HepG2 (cell line): ENCODE data around the gene AK2. TPM values are rescaled to one million over a fixed set of nuclear protein-coding genes. Genes with fewer than 3 reads are reported as not detected.

ENCODE experiments used
- ATF7-NPFF ChIP-seq: sonication (generic); formaldehyde crosslinking; IDR thresholded peaks from 2 replicates; pipeline ENCODE4 v1.8.1; 2023; ENCODE audit warnings: mild to moderate bottlenecking, low read depth, missing genetic modification reagents, moderate library complexity
- CREB1 ChIP-seq, 2 experiments: fragments of 450-650 bp in 1 of 2; IDR thresholded peaks; 2 replicates each; pipeline ENCODE4 v1.6.1; 2016 to 2017; ENCODE audit warnings: control low read depth in 1 of 2, mild to moderate bottlenecking in 1 of 2, missing compliant biosample characterization in 1 of 2, missing genetic modification characterization in 1 of 2
- EZH2 ChIP-seq: conservative IDR thresholded peaks from 2 replicates; pipeline ENCODE4 v1.6.1; 2012; ENCODE audit warnings: mild to moderate bottlenecking, low read depth, low read length, moderate library complexity
- KDM5B ChIP-seq: sonication (generic); formaldehyde crosslinking; IDR thresholded peaks from 2 replicates; pipeline ENCODE4 v1.4.0; 2020; ENCODE audit warnings: missing genetic modification reagents, mild to moderate bottlenecking, borderline replicate concordance
- MLX ChIP-seq: IDR thresholded peaks from 2 replicates; pipeline ENCODE4 v1.6.1; 2016
- NR1H2 ChIP-seq: sonication (generic); formaldehyde crosslinking; IDR thresholded peaks from 2 replicates; pipeline ENCODE4 v1.8.1; 2022; ENCODE audit warnings: low read depth, missing genetic modification reagents, borderline replicate concordance
- RXRB ChIP-seq: IDR thresholded peaks from 2 replicates; pipeline ENCODE4 v1.6.1; 2016; ENCODE audit warnings: borderline replicate concordance, missing genetic modification reagents, missing compliant biosample characterization
- ZBTB7B ChIP-seq: sonication (generic); formaldehyde crosslinking; IDR thresholded peaks from 2 replicates; pipeline ENCODE4 v1.4.0; 2020; ENCODE audit warnings: missing genetic modification reagents
- ZNF496 ChIP-seq: sonication (generic); formaldehyde crosslinking; IDR thresholded peaks from 2 replicates; pipeline ENCODE4 v1.8.1; 2023; ENCODE audit warnings: mild to moderate bottlenecking, moderate library complexity, missing genetic modification reagents; ENCODE audit not compliant: insufficient replicate concordance
- ZSCAN30 ChIP-seq: sonication (generic); formaldehyde crosslinking; IDR thresholded peaks from 2 replicates; pipeline ENCODE4 v1.5.0; 2020; ENCODE audit warnings: mild to moderate bottlenecking, missing genetic modification reagents
- polyA plus RNA-seq, 8 experiments: library from polyadenylated mRNA; depleted of rRNA in 3 of 8; stranded (reverse) in 7 of 8; unstranded in 1 of 8; fragments of >200 nt; fragmentation: Illumina TruSeq in 4 of 8; extraction: Trizol in 4 of 8; gene quantifications; 2 replicates each; pipeline versions ENCODE4 v1.2.1 to v1.2.3, GENCODE V29; 2011 to 2016; ENCODE audit warnings: low read depth in 4 of 8, missing spikeins in 1 of 8, mixed read lengths in 1 of 8; ENCODE audit not compliant: insufficient read depth in 1 of 8
- total RNA-seq, 5 experiments: library from RNA; depleted of rRNA; stranded (reverse); fragments of >200 nt; fragmentation: Illumina TruSeq; extraction: Trizol; gene quantifications; 2 replicates each; pipeline ENCODE4 v1.2.3, GENCODE V29; 2016; ENCODE audit warnings: low read depth in 1 of 5
- TF ChIP-seq, protein P1 (sequence below): sonication (generic); formaldehyde crosslinking; IDR thresholded peaks from 2 replicates; pipeline ENCODE4 v1.5.1; 2020; ENCODE audit warnings: missing genetic modification reagents, mild to moderate bottlenecking, borderline replicate concordance
- TF ChIP-seq, protein P2 (sequence below): sonication (generic); formaldehyde crosslinking; IDR thresholded peaks from 2 replicates; pipeline ENCODE4; 2020; ENCODE audit warnings: missing genetic modification reagents, mild to moderate bottlenecking, borderline replicate concordance
- TF ChIP-seq, protein P3 (sequence below): IDR thresholded peaks from 2 replicates; pipeline ENCODE4 v1.6.1; 2016; ENCODE audit warnings: low read depth, borderline replicate concordance

The AK2 gene
- total and polyA plus RNA-seq, 2 of the 13 experiments (the other 11 are each of a cell fraction or from before 2014, with no cell fraction given), result 170 to 188 TPM

- TF ChIP-seq ATF7-NPFF (CRISPR knock-in tag) (no peak), RXRB (CRISPR knock-in tag) (peak; percentile 9; the same call in 1 of the 2 replicates), KDM5B (CRISPR knock-in tag) (no peak), MLX (CRISPR knock-in tag) (no peak), ZSCAN30 (no peak), ZBTB7B (CRISPR knock-in tag) (0 out of 2 replicates have a peak, but pooled peaks have one; percentile 30), ZNF496 (CRISPR knock-in tag) (no peak), CREB1 (IDR thresholded peaks at IDR 0.05) (no peak), CREB1 (CRISPR knock-in tag; IDR thresholded peaks at IDR 0.05) (peak; percentile 49; the same call in 1 of the 2 replicates), NR1H2 (no peak), EZH2 (no peak)
- TF ChIP-seq, protein P1, sequence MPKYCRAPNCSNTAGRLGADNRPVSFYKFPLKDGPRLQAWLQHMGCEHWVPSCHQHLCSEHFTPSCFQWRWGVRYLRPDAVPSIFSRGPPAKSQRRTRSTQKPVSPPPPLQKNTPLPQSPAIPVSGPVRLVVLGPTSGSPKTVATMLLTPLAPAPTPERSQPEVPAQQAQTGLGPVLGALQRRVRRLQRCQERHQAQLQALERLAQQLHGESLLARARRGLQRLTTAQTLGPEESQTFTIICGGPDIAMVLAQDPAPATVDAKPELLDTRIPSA (CRISPR knock-in tag), result no peak
- TF ChIP-seq, protein P2, sequence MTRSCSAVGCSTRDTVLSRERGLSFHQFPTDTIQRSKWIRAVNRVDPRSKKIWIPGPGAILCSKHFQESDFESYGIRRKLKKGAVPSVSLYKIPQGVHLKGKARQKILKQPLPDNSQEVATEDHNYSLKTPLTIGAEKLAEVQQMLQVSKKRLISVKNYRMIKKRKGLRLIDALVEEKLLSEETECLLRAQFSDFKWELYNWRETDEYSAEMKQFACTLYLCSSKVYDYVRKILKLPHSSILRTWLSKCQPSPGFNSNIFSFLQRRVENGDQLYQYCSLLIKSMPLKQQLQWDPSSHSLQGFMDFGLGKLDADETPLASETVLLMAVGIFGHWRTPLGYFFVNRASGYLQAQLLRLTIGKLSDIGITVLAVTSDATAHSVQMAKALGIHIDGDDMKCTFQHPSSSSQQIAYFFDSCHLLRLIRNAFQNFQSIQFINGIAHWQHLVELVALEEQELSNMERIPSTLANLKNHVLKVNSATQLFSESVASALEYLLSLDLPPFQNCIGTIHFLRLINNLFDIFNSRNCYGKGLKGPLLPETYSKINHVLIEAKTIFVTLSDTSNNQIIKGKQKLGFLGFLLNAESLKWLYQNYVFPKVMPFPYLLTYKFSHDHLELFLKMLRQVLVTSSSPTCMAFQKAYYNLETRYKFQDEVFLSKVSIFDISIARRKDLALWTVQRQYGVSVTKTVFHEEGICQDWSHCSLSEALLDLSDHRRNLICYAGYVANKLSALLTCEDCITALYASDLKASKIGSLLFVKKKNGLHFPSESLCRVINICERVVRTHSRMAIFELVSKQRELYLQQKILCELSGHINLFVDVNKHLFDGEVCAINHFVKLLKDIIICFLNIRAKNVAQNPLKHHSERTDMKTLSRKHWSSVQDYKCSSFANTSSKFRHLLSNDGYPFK, result 0 out of 2 replicates have a peak, but pooled peaks have one; percentile 23
- TF ChIP-seq, protein P3, sequence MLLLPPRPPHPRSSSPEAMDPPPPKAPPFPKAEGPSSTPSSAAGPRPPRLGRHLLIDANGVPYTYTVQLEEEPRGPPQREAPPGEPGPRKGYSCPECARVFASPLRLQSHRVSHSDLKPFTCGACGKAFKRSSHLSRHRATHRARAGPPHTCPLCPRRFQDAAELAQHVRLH, result peak; percentile 36; the same call in 1 of the 2 replicates
Observed at GRCh38 chr1:33055210-33056008, 18.7 kb upstream of the AK2 start (continued).
